Mesendoderm (in vitro differentiated cells): ENCODE results near the gene GSG1L.
"Not testable (repeated sequence)": the region's sequence is repeated elsewhere in the genome, so short reads cannot be mapped to it uniquely, and the experiment has no call there.

Experiments
- DNase-seq: peaks from one replicate; pipeline ENCODE4 v3.0.0; 2013
- H2AK5ac ChIP-seq: 2 replicates; pipeline ENCODE4 v1.6.1; 2013; ENCODE audit warnings: low read length, inconsistent platforms
- H2BK120ac ChIP-seq: 2 replicates; pipeline ENCODE4 v1.6.1; 2013; ENCODE audit warnings: low read depth, mild to moderate bottlenecking, low read length, moderate library complexity, mixed read lengths
- H2BK15ac ChIP-seq: replicated peaks from 2 replicates; pipeline ENCODE4 v1.6.1; 2013; ENCODE audit warnings: low read depth, mild to moderate bottlenecking, moderate library complexity
- H2BK5ac ChIP-seq: 2 replicates; pipeline ENCODE4 v1.6.1; 2013; ENCODE audit warnings: low read length, inconsistent platforms
- H3K18ac ChIP-seq: 2 replicates; pipeline ENCODE4 v1.6.1; 2013; ENCODE audit warnings: mild to moderate bottlenecking, low read length, mixed read lengths
- H3K23ac ChIP-seq: one replicate; pipeline ENCODE4 v1.6.1; 2013; ENCODE audit warnings: low read length
- H3K27ac ChIP-seq: 2 replicates; pipeline ENCODE4 v1.5.1; 2013; ENCODE audit warnings: low read depth, mild to moderate bottlenecking, inconsistent platforms, low read length, moderate library complexity
- H3K27me3 ChIP-seq: 2 replicates; pipeline ENCODE4 v1.6.1; 2013; ENCODE audit warnings: low read length, control low read depth, mild to moderate bottlenecking, inconsistent platforms; ENCODE audit not compliant: insufficient read depth, poor library complexity
- H3K36me3 ChIP-seq: 2 replicates; pipeline ENCODE4 v1.6.1; 2013; ENCODE audit warnings: low read length, inconsistent platforms; ENCODE audit not compliant: control insufficient read depth, insufficient read depth
- H3K4ac ChIP-seq: one replicate; pipeline ENCODE4 v1.6.1; 2013; ENCODE audit warnings: low read depth, mild to moderate bottlenecking, low read length, moderate library complexity
- H3K4me1 ChIP-seq: 2 replicates; pipeline ENCODE4 v1.6.1; 2013; ENCODE audit warnings: low read depth, low read length, inconsistent platforms; ENCODE audit not compliant: control insufficient read depth
- H3K4me2 ChIP-seq: 2 replicates; pipeline ENCODE4 v1.6.1; 2013; ENCODE audit warnings: low read length
- H3K4me3 ChIP-seq: 2 replicates; pipeline ENCODE4 v1.5.1; 2013; ENCODE audit warnings: mild to moderate bottlenecking, low read length
- H3K56ac ChIP-seq: one replicate; pipeline ENCODE4 v1.6.1; 2013; ENCODE audit warnings: low read length
- H3K79me1 ChIP-seq: 2 replicates; pipeline ENCODE4 v1.6.1; 2013; ENCODE audit warnings: low read length, inconsistent platforms
- H3K79me2 ChIP-seq: 2 replicates; pipeline ENCODE4 v1.6.1; 2013; ENCODE audit warnings: mild to moderate bottlenecking, low read length; ENCODE audit not compliant: control insufficient read depth, insufficient read depth
- H3K9ac ChIP-seq: 2 replicates; pipeline ENCODE4 v1.6.1; 2013; ENCODE audit warnings: low read length, inconsistent platforms
- H4K5ac ChIP-seq: one replicate; pipeline ENCODE4 v1.6.1; 2013; ENCODE audit warnings: low read length
- H4K8ac ChIP-seq: one replicate; pipeline ENCODE4 v1.6.1; 2013; ENCODE audit warnings: low read depth, mild to moderate bottlenecking, control low read depth, low read length, moderate library complexity
- WGBS: extraction: QIAGEN DNeasy Blood & Tissue Kit; methylation state at CpG from one replicate; pipeline ENCODE4 v1.1.7; 2013; ENCODE audit warnings: low lambda C conversion rate, missing lambda C conversion rate; ENCODE audit not compliant: insufficient coverage; ENCODE audit errors: extremely low coverage; 5-methylcytosine and 5-hydroxymethylcytosine counted together

Gene GSG1L

DNA sequence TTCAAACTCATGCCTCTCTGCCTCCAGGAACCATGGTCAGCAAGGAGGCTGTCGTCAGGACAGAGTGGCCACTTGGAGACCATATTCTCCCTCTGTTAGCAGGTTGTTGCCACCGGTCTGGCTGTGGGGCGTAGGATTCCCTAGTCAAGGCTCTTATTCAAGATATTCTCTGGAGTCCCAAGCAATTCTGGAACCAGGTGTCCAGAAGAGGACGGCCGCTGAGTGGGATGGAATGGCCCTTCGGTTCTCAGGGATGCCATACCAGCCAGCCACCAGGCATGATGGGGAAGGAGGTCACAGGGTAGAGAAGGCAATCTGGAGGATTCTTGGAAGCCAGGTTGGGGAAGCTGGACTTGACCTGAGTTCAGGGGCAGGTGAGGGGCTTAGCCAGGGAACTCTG lies 173.5 kb downstream of the GSG1L start:
- no CpG with 5 or more reads among the region's 6 CpGs for WGBS
- no peak for DNase-seq
- no peak overlapping the region for H3K27ac ChIP-seq

DNA sequence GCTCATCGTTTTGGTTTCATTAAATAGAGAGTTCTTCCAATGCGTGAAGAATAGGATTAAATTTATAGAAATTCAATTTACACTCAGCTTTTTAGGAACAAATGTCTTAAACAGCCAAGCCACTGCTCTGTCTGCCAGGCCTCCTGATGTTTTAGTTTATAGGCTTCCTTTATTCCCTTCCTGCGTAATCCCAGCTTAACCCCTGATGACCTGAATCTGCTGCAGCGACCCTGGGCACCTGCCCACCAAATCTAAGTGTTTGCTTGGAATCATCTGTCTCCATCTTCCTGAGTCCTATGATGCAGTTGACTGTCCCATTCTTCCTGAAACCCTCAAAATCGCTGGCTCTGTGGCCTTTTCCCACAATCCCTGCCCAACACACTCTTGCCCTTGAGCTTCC lies 179.9 kb downstream of the GSG1L start:
- H3K56ac ChIP-seq: no peak overlapping the region
- H3K18ac ChIP-seq: no peak overlapping the region
- H3K27ac ChIP-seq: no peak overlapping the region
- H3K23ac ChIP-seq: no peak overlapping the region
- H2AK5ac ChIP-seq: no peak overlapping the region
- no peak overlapping the region for H2BK120ac ChIP-seq
- no peak overlapping the region for H3K4me2 ChIP-seq
- H3K9ac ChIP-seq: no peak overlapping the region
- no CpG with 5 or more reads among the region's 5 CpGs for WGBS
- no peak for DNase-seq
- H3K27me3 ChIP-seq: no peaks in the 10 kb centered on the region
- no peaks in the 10 kb centered on the region for H3K4me1 ChIP-seq
- H3K36me3 ChIP-seq: no peaks in the 10 kb centered on the region
- H3K79me1 ChIP-seq: no peaks in the 10 kb centered on the region
- no peak overlapping the region for H2BK5ac ChIP-seq
- no peak overlapping the region for H3K4me3 ChIP-seq
- H4K8ac ChIP-seq: no peak overlapping the region
- no peak overlapping the region for H2BK15ac ChIP-seq
- H3K79me2 ChIP-seq: no peaks in the 10 kb centered on the region
- no peak overlapping the region for H3K4ac ChIP-seq
- H4K5ac ChIP-seq: no peak overlapping the region

More for the DNA sequence above, 173.5 kb downstream of the GSG1L start:
- Histone ChIP-seq H4K8ac (no peak overlapping the region), H3K4ac (no peak overlapping the region), H3K79me1 (no peaks in the 10 kb centered on the region), H2BK15ac (no peak overlapping the region), H3K4me3 (no peak overlapping the region), H3K4me1 (no peaks in the 10 kb centered on the region), H3K56ac (no peak overlapping the region), H3K36me3 (no peaks in the 10 kb centered on the region), H3K79me2 (no peaks in the 10 kb centered on the region), H3K4me2 (no peak overlapping the region), H2AK5ac (no peak overlapping the region), H3K27me3 (no peaks in the 10 kb centered on the region), H2BK120ac (no peak overlapping the region), H3K9ac (no peak overlapping the region), H4K5ac (no peak overlapping the region), H3K18ac (no peak overlapping the region), H3K23ac (no peak overlapping the region), H2BK5ac (no peak overlapping the region)

DNA sequence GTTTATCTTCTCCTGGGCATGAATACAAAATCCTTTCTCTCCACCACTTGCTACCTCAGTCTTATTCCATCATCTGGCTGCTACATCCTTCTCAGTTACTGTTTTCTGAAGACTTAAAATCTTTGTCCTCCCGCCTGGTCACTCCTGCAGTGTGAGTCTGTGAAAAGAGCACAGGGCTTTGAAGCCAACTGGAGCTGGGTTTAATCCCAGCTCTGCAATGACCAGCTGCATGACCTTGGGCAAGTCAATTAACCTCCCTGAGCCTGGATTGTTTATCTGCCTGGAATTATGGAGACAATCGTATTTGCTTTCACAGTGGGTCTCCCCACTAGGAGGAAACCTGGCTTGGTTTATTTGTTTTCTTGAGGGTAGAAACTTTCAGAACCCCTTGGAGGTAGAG lies 183.2 kb downstream of the GSG1L start:
- WGBS: no CpG with 5 or more reads among the region's 2 CpGs
- DNase-seq: no peak
- no peak overlapping the region for H3K4me3 ChIP-seq

DNA sequence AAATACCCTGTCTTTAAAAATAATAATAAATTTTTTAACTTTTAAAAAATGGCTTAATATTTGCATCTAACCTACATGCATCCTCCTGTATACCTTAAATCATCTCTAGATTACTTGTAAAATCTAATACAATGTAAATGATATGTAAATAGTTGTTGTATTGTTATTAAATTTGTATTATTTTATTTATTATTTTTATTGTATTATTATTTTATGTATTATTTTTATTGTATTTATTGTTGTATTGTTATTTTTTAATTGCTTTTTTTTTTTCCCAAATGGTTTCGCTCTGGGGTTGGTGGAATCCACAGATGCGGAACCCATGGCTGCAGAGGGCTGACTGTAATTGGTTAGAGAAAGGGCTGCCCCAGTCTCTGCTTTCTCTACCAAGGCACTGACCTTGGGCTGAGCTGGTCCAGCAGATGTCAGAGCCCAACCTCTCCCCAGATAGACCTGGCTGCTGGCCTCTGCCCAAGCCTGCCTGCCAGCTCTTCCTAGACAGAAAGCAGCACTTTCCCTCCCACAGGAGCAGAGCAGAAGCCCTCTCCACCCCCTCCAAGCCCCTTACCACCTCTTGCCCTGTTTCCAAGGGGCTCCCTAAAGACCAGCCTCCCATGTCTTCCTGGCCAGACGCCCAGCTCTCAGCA lies 183.8 kb downstream of the GSG1L start:
- Histone ChIP-seq H3K9ac (no peak overlapping the region), H3K4me3 (no peak overlapping the region), H2BK15ac (no peak overlapping the region), H3K79me1 (no peaks in the 10 kb centered on the region), H3K4me2 (no peak overlapping the region), H2BK120ac (no peak overlapping the region), H3K36me3 (no peaks in the 10 kb centered on the region), H4K5ac (no peak overlapping the region), H3K27ac (no peak overlapping the region), H3K23ac (no peak overlapping the region), H3K27me3 (no peaks in the 10 kb centered on the region), H3K18ac (no peak overlapping the region), H3K4ac (no peak overlapping the region), H3K4me1 (no peaks in the 10 kb centered on the region), H2BK5ac (no peak overlapping the region), H3K79me2 (no peaks in the 10 kb centered on the region), H4K8ac (no peak overlapping the region), H2AK5ac (no peak overlapping the region), H3K56ac (no peak overlapping the region)
- DNase-seq: no peak
- WGBS: no CpG with 5 or more reads among the region's 3 CpGs

More for the DNA sequence above, 183.2 kb downstream of the GSG1L start:
- no peaks in the 10 kb centered on the region for H3K79me1 ChIP-seq
- H3K27ac ChIP-seq: no peak overlapping the region
- no peak overlapping the region for H3K56ac ChIP-seq
- H2BK15ac ChIP-seq: no peak overlapping the region
- H2AK5ac ChIP-seq: no peak overlapping the region
- H4K5ac ChIP-seq: no peak overlapping the region
- no peaks in the 10 kb centered on the region for H3K79me2 ChIP-seq
- H2BK5ac ChIP-seq: no peak overlapping the region
- no peaks in the 10 kb centered on the region for H3K36me3 ChIP-seq
- H4K8ac ChIP-seq: no peak overlapping the region
- H3K27me3 ChIP-seq: no peaks in the 10 kb centered on the region
- no peak overlapping the region for H3K4ac ChIP-seq
- H3K4me1 ChIP-seq: no peaks in the 10 kb centered on the region
- H3K23ac ChIP-seq: no peak overlapping the region
- no peak overlapping the region for H3K18ac ChIP-seq
- no peak overlapping the region for H3K9ac ChIP-seq
- H2BK120ac ChIP-seq: no peak overlapping the region
- H3K4me2 ChIP-seq: no peak overlapping the region

DNA sequence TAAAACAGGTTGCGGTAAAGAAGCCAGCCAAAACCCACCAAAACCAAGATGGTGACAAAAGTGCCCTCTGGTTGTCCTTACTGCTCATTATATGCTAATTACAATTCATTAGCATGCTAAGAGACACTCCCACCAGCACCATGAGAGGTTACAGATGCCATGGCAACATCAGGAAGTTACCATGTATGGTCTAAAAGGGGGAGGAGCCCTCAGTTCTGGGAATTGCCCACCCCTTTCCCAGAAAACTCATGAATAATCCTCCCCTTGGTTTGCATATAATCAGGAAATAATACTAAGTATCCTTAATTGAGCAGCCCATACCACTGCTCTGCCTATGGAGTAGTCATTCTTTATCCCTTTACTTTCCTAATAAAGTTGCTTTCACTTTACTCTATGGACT lies 190.9 kb downstream of the GSG1L start:
- not testable (repeated sequence) for H3K36me3 ChIP-seq, H3K4me2 ChIP-seq, H3K4me3 ChIP-seq, H2BK15ac ChIP-seq, H3K23ac ChIP-seq, H3K4ac ChIP-seq, H2BK5ac ChIP-seq, H3K56ac ChIP-seq, H3K18ac ChIP-seq, DNase-seq, H3K4me1 ChIP-seq, H4K5ac ChIP-seq, H4K8ac ChIP-seq, H3K79me1 ChIP-seq, H2BK120ac ChIP-seq, H3K79me2 ChIP-seq, H3K27me3 ChIP-seq, H3K9ac ChIP-seq, H2AK5ac ChIP-seq, H3K27ac ChIP-seq
- no CpG with 5 or more reads among the region's 1 CpG for WGBS
